Tibial artery (tissue), 4 donors: ENCODE measurements around the gene ZNF746.

Source experiments
- DNase-seq, 2 donors: peaks; one replicate each; pipeline ENCODE4 v3.0.0-alpha.2; 2019
- H3K27ac ChIP-seq, 2 donors: fragments of 200-600 bp; sonication (generic) in 1 of 2; 1 replicate in 1 of 2; 2 replicates in 1 of 2; pipeline ENCODE4 v1.5.1; 2018 to 2019; ENCODE audit warnings: mild to moderate bottlenecking in 1 of 2
- H3K27me3 ChIP-seq, 2 donors: fragments of 200-600 bp; sonication (generic) in 1 of 2; one replicate each; pipeline versions ENCODE4 v1.5.1 to v1.6.0; 2016 to 2019
- H3K36me3 ChIP-seq, 3 donors: fragments of 200-600 bp; sonication (generic) in 2 of 3; one replicate each; pipeline ENCODE4 v1.5.1; 2016 to 2019; ENCODE audit warnings: mild to moderate bottlenecking in 2 of 3
- H3K4me1 ChIP-seq, 4 donors: fragments of 200-600 bp; sonication (generic) in 2 of 4; 1 replicate in 3 of 4; 2 replicates in 1 of 4; pipeline ENCODE4 v1.5.1; 2016 to 2019
- H3K4me3 ChIP-seq, 2 donors: fragments of 200-600 bp; sonication (generic) in 1 of 2; 1 replicate in 1 of 2; 2 replicates in 1 of 2; pipeline ENCODE4 v1.5.1; 2018 to 2019; ENCODE audit warnings: mild to moderate bottlenecking in 2 of 2
- H3K9me3 ChIP-seq, 3 donors: fragments of 200-600 bp; sonication (generic) in 1 of 3; one replicate each; pipeline ENCODE4 v1.5.1; 2016 to 2019
- intact Hi-C: fragments of 100-400 bp; cut with DNase I; formaldehyde crosslinking; loops from one replicate; pipeline ENCODE4 v1.15.0; 2023; ENCODE audit warnings: low total_unique reads
- TF ChIP-seq, protein P1 (sequence below), 2 experiments: fragments of 200-600 bp in 1 of 2; fragments of 450-650 bp in 1 of 2; IDR thresholded peaks; one replicate each; pipeline ENCODE4 v1.5.1; 2017 to 2019; ENCODE audit warnings: antibody characterized with exemption in 2 of 2, mild to moderate bottlenecking in 1 of 2, moderate library complexity in 1 of 2

ZNF746 gene

DNA sequence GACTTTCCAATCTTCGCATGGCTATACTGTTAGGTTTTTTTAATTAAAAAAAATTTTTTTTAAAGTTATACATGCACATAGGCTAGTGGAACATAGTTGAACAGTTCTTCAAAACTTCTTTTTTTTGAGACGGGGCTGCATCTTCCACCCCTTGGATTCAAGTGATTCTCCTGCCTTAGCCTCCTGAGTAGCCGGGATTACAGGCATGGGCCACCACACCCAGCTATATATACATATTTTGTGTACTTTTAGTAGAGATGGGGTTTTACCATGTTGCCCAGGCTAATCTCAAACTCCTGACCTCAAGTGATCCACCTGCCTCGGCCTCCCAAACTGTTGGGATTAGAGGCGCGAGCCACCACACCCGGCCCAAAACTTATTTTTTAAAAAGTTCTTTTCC lies 54.1 kb downstream of the ZNF746 start:
- intact Hi-C loops = no loop called here
- TF ChIP-seq, protein P1, sequence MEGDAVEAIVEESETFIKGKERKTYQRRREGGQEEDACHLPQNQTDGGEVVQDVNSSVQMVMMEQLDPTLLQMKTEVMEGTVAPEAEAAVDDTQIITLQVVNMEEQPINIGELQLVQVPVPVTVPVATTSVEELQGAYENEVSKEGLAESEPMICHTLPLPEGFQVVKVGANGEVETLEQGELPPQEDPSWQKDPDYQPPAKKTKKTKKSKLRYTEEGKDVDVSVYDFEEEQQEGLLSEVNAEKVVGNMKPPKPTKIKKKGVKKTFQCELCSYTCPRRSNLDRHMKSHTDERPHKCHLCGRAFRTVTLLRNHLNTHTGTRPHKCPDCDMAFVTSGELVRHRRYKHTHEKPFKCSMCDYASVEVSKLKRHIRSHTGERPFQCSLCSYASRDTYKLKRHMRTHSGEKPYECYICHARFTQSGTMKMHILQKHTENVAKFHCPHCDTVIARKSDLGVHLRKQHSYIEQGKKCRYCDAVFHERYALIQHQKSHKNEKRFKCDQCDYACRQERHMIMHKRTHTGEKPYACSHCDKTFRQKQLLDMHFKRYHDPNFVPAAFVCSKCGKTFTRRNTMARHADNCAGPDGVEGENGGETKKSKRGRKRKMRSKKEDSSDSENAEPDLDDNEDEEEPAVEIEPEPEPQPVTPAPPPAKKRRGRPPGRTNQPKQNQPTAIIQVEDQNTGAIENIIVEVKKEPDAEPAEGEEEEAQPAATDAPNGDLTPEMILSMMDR (IDR thresholded peaks at IDR 0.05) = no peak
- H3K4me1 ChIP-seq = no peaks in the 10 kb centered on the region
- H3K27me3 ChIP-seq = no peaks in the 10 kb centered on the region
- H3K36me3 ChIP-seq = peaks cover 26 to 59% (median 35%) of the 10 kb centered on the region in 3 donors
- H3K27ac ChIP-seq = no peak overlapping the region
- no peak overlapping the region for H3K4me3 ChIP-seq
- no peaks in the 10 kb centered on the region for H3K9me3 ChIP-seq
- no peak for DNase-seq

DNA sequence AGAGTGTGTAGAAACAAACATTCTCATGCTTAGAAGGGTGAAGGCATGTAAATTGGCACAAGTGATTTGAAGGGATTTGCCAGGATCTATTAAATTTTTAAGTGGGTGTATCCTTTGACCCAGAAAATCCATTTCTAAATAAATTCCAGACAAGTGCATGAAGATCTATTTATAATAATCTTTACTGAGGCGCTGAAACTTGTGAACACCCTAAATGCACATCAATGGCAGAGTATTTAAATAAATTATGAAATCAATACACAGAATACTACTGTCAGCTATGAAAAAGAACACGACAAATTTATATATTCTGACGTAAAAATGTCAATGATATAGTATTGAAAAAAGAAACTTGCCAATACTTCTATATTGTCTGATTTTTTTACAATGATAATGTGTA lies 54.7 kb downstream of the ZNF746 start:
- Histone ChIP-seq H3K27ac (no peak overlapping the region), H3K4me1 (no peaks in the 10 kb centered on the region), H3K27me3 (no peaks in the 10 kb centered on the region), H3K36me3 (peaks cover 22 to 55% (median 36%) of the 10 kb centered on the region in 3 donors), H3K9me3 (no peaks in the 10 kb centered on the region), H3K4me3 (no peak overlapping the region)
- TF ChIP-seq, protein P1 (IDR thresholded peaks at IDR 0.05) = no peak
- no peak for DNase-seq
- intact Hi-C loops = no loop called here

DNA sequence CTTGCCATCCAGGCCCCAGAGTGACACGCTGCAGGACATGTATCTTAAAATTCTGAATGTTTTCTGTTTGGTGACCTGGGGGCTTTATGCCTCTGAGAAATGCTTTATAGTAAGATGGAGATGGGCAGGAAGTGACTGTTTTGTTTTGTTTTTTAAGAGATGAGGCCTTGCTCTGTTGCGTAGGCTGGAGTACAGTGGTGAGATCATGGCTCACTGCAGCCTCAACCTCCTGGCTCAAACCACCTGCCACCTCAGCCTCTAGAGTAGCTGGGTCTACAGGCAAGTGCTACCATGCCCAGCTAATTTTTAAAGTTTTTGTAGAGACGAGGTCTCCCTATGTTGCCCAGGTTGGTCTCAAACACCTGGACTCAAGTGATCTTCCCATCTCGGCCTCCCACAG lies 57.4 kb downstream of the ZNF746 start:
- H3K4me3 ChIP-seq = no peak overlapping the region
- intact Hi-C loops = no loop called here
- H3K9me3 ChIP-seq = no peaks in the 10 kb centered on the region
- H3K36me3 ChIP-seq = peaks cover 11 to 46% (median 28%) of the 10 kb centered on the region in 3 donors
- DNase-seq = no peak
- TF ChIP-seq, protein P1 (IDR thresholded peaks at IDR 0.05) = no peak
- H3K27ac ChIP-seq = no peak overlapping the region
- H3K27me3 ChIP-seq = no peaks in the 10 kb centered on the region
- no peaks in the 10 kb centered on the region for H3K4me1 ChIP-seq

DNA sequence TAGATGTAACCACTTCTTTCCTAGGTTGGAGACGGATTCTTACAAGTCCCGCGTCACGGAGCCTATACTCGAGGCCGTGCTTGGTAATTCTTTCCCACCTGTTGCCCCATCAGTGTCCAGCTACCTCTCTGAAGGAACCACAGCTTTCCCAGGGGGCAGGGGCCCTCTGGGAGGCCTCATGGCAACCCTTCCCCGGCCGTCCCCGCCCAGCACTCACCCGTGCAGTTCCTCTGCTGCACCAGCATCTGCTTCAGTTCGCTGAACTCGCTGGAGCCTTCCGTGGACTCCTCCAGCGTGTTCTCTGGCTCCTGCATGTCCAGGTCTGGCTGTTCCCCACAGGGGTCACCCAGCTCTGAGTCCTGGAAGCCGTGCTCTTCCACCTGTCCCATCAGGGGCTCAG lies 61.3 kb downstream of the ZNF746 start:
- no peaks in the 10 kb centered on the region for H3K9me3 ChIP-seq
- H3K36me3 ChIP-seq = peaks cover 15 to 67% (median 47%) of the 10 kb centered on the region in 3 donors
- H3K27me3 ChIP-seq = no peaks in the 10 kb centered on the region

DNA sequence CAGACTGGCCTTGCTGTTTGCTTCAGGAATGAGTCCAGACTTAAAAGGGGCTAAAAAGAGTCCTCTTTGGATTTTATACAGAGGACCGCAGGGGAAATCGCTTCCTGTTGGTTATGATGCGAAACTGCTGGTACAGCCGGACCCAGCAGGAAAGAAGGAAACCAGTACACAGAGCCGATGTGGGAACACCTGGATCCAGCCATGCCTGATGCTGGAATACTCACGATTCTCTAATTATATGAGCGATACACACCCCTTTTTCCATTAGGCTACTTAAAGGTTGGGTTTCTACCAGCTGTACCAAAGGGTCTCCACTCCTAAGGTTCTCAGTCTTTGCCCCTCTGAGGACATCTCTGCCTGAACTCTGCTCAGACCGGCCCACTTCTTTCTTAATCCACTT lies 64.5 kb downstream of the ZNF746 start:
- no peaks in the 10 kb centered on the region for H3K4me1 ChIP-seq
- H3K9me3 ChIP-seq = no peaks in the 10 kb centered on the region
- no peaks in the 10 kb centered on the region for H3K27me3 ChIP-seq
- no peak overlapping the region for H3K4me3 ChIP-seq
- DNase-seq = no peak
- H3K36me3 ChIP-seq = peaks cover 15 to 74% (median 56%) of the 10 kb centered on the region in 3 donors
- intact Hi-C loops = no loop called here
- no peak overlapping the region for H3K27ac ChIP-seq
- TF ChIP-seq, protein P1 (IDR thresholded peaks at IDR 0.05) = no peak

More for the DNA sequence above, 61.3 kb downstream of the ZNF746 start:
- TF ChIP-seq, protein P1 (IDR thresholded peaks at IDR 0.05) = no peak
- no peak overlapping the region for H3K4me3 ChIP-seq
- H3K27ac ChIP-seq = no peak overlapping the region
- H3K4me1 ChIP-seq = no peaks in the 10 kb centered on the region
- intact Hi-C loops = no loop called here
- DNase-seq = no peak

DNA sequence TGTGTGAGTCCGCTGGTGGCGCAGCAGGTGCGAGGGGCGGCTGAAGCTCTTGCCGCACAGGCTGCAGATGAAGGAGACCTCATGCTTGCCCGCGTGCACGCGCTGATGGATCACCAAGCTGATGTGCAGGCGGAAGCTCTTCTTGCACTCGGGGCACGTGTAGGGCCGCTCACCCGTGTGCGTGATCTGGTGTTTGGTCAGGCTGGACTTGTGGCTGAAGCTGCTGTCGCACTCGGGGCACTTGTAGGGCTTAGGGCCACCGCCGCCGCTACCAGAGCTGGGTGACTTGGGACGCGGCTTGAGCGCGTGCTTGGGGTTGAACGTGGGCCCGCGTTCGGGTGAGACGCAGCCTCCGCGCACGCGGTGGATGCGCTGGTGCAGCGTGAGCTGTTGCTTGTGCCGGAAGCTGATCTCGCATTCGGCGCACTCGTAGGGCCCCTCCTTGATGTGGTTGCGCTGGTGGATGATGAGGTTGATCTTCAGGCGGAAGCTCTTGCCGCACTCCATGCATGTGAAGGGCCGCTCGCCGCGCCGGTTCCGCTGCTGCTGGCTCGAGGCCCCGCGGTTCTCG lies 65.4 kb downstream of the ZNF746 start:
- TF ChIP-seq, protein P1 (IDR thresholded peaks at IDR 0.05) = no peak
- no peaks in the 10 kb centered on the region for H3K9me3 ChIP-seq
- no peak overlapping the region for H3K27ac ChIP-seq
- intact Hi-C loops = no loop called here
- DNase-seq = no peak
- no peak overlapping the region for H3K4me3 ChIP-seq
- no peaks in the 10 kb centered on the region for H3K27me3 ChIP-seq
- H3K4me1 ChIP-seq = no peaks in the 10 kb centered on the region
- H3K36me3 ChIP-seq = peaks cover 13 to 74% (median 52%) of the 10 kb centered on the region in 3 donors
